ENCODE data around the gene RBMS1. TPM values are rescaled to one million over a fixed set of nuclear protein-coding genes. Genes with fewer than 3 reads are reported as not detected.

RBMS1 gene
- total and polyA plus RNA-seq, 5 experiments from 2014 or later: 80.0 to 125 (median 106) TPM

DNA sequence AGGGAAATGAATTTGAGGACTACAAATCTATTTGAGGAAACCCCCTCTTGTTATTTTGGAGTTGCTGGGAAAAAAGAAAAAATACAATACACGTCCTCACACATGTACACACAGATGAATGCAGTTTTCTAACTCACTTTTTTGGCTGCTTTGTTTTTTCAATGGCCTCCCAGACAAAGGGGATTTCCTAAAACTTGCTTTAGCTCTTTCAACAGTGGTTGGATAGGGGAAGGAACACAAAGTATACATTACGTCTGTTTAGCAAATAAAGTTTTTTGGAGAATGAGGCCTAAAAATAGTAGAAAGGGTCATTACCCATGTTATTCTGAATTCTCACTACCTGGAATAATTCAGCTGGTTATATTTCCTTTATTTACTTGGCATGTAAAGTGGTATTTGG is 168.2 kb downstream of the RBMS1 start:
- DNase-seq: no peak
- peaks cover 64 to 96% (median 90%) of the 10 kb centered on the region in 4 donors for H3K4me1 Mint-ChIP-seq

GRCh38 chr2:160324917-160325316 is 168.7 kb downstream of the RBMS1 start:
- Mint-ChIP-seq H3K4me1 (peaks cover 62 to 96% (median 89%) of the 10 kb centered on the region in 4 donors), H3K9me3 (no peaks in the 10 kb centered on the region), H3K27ac (peak overlapping the region in 3 of 10 donors; percentile 12 to 59 (median 56)), H3K4me3 (no peak overlapping the region), H3K27me3 (no peaks in the 10 kb centered on the region), H3K36me3 (peaks cover 0 to 17% (median 0%) of the 10 kb centered on the region in 3 donors)
- POLR2A ChIA-PET: no interaction called here
- DNase-seq: no peak
- ATAC-seq: no peak

More for the DNA sequence above, 168.2 kb downstream of the RBMS1 start:
- H3K4me3 Mint-ChIP-seq: no peak overlapping the region
- peaks cover 0 to 22% (median 0%) of the 10 kb centered on the region in 3 donors for H3K36me3 Mint-ChIP-seq
- no peaks in the 10 kb centered on the region for H3K9me3 Mint-ChIP-seq
- POLR2A ChIA-PET: no interaction called here
- H3K27me3 Mint-ChIP-seq: no peaks in the 10 kb centered on the region
- peak overlapping the region in 5 of 10 donors; percentile 12 to 70 (median 56) for H3K27ac Mint-ChIP-seq
- ATAC-seq: peak in 1 of 2 donors; percentile 49

DNA sequence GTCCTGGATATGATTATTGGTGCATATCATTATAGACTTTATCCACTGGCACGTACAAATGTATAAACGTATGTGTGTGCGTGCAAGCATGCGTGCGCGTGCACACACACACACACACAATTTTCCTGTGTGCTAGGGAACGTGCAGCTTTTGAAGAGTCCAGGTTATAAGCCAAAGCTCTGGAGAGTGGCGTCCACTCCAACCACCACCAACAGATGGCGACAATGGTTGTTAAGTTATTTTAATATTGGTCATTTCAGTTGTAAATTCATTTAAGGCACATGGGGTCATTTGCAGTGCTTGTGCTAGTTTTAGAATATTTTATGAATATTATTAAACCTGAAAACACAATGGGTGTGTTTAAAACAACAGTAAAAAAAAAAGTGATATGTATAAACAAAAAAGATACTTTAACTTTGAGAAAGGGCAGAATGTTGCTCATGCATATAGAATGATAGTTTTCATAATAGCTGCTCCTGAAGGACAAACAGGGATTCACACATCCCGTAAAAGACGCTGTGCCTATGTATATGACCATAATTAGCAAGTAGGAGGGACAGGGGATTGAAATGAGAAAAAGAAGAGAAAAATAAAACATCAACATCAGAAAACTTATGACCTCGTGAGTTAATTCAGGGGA is 169.3 kb downstream of the RBMS1 start:
- ATAC-seq: peak; percentile 39 to 41
- DNase-seq: peak in 7 of 10 donors; percentile 6 to 33 (median 28)
- peak overlapping the region in 2 of 10 donors; percentile 16 to 20 for H3K4me3 Mint-ChIP-seq
- peaks cover 57 to 91% (median 85%) of the 10 kb centered on the region in 4 donors for H3K4me1 Mint-ChIP-seq
- no peaks in the 10 kb centered on the region for H3K27me3 Mint-ChIP-seq
- POLR2A ChIA-PET: interaction anchor here (0.6 kb wide), 1 partner anchor 328 kb away, joined by 3 read pairs; no protein-coding TSS in a partner anchor
- peak overlapping the region in 2 of 10 donors; percentile 10 to 12 for H3K27ac Mint-ChIP-seq
- H3K36me3 Mint-ChIP-seq: peaks cover 0 to 13% (median 0%) of the 10 kb centered on the region in 3 donors
- H3K9me3 Mint-ChIP-seq: no peaks in the 10 kb centered on the region

GRCh38 chr2:160322320-160322719 is 171.3 kb downstream of the RBMS1 start:
- Mint-ChIP-seq H3K27me3 (no peaks in the 10 kb centered on the region), H3K4me3 (peak overlapping the region in 2 of 10 donors; percentile 0 to 5), H3K9me3 (no peaks in the 10 kb centered on the region), H3K36me3 (peaks cover 0 to 18% (median 0%) of the 10 kb centered on the region in 3 donors), H3K4me1 (peaks cover 46 to 83% (median 79%) of the 10 kb centered on the region in 4 donors), H3K27ac (peak overlapping the region in 4 of 10 donors; percentile 7 to 39 (median 21))
- POLR2A ChIA-PET: interaction anchor here (0.5 to 0.9 kb wide), 2 partner anchors 90 to 610 kb away, joined by 3 to 4 read pairs; partner anchors contain the start of gene MARCHF7
- DNase-seq (no peak), ATAC-seq (peak in 1 of 2 donors; percentile 22)

GRCh38 chr2:160321006-160321405 is 172.6 kb downstream of the RBMS1 start:
- no peak for DNase-seq
- peak overlapping the region in 1 of 10 donors; percentile 19 for H3K4me3 Mint-ChIP-seq
- peak overlapping the region in 6 of 10 donors; percentile 10 to 68 (median 20) for H3K27ac Mint-ChIP-seq
- H3K36me3 Mint-ChIP-seq: peaks cover 0 to 27% (median 0%) of the 10 kb centered on the region in 3 donors
- H3K4me1 Mint-ChIP-seq: peaks cover 46 to 83% (median 81%) of the 10 kb centered on the region in 4 donors
- no peaks in the 10 kb centered on the region for H3K27me3 Mint-ChIP-seq
- ATAC-seq: no peak
- no peaks in the 10 kb centered on the region for H3K9me3 Mint-ChIP-seq
- POLR2A ChIA-PET: no interaction called here

DNA sequence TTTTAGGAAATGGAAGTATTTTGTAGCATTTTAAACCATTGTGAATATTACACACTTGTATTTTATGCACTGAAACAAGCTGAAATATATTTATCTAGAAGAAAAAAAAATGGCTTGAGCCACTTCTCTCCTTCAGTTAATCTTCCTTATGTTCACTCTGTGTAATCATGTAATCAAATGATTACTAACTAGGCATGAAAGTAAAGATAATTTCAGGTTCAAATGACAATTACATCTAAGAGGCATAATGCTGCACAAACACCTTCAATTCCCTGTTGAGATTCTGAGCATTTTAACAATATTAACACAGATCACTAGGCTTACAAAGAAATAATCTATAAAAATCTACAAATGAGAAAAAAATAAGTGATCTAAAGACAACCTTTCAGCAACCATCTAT is 173.9 kb downstream of the RBMS1 start:
- POLR2A ChIA-PET: interaction anchor here (0.5 kb wide), 1 partner anchor 13 kb away, joined by 4 read pairs; no protein-coding TSS in a partner anchor
- Mint-ChIP-seq H3K27me3 (no peaks in the 10 kb centered on the region), H3K4me1 (peaks cover 35 to 75% (median 71%) of the 10 kb centered on the region in 4 donors), H3K9me3 (no peaks in the 10 kb centered on the region), H3K27ac (peak overlapping the region in 2 of 10 donors; percentile 4 to 11), H3K36me3 (peaks cover 0 to 38% (median 0%) of the 10 kb centered on the region in 3 donors), H3K4me3 (no peak overlapping the region)
- DNase-seq (no peak), ATAC-seq (no peak)

- H3K4me1 Mint-ChIP-seq: peaks cover 32 to 74% (median 62%) of the 10 kb centered on the region in 4 donors
- no peak overlapping the region for H3K4me3 Mint-ChIP-seq
- H3K36me3 Mint-ChIP-seq: peaks cover 0 to 49% (median 0%) of the 10 kb centered on the region in 3 donors
- no peaks in the 10 kb centered on the region for H3K9me3 Mint-ChIP-seq
- ATAC-seq (no peak), DNase-seq (no peak)
- H3K27ac Mint-ChIP-seq: no peak overlapping the region
- H3K27me3 Mint-ChIP-seq: no peaks in the 10 kb centered on the region
- POLR2A ChIA-PET: no interaction called here
Measured at GRCh38 chr2:160318218-160318617, 175.4 kb downstream of the RBMS1 start.

GRCh38 chr2:160317181-160318099 is 176.2 kb downstream of the RBMS1 start:
- H3K9me3 Mint-ChIP-seq: no peaks in the 10 kb centered on the region
- no peaks in the 10 kb centered on the region for H3K27me3 Mint-ChIP-seq
- DNase-seq (no peak), ATAC-seq (no peak)
- H3K36me3 Mint-ChIP-seq: peaks cover 0 to 56% (median 0%) of the 10 kb centered on the region in 3 donors
- peaks cover 28 to 67% (median 54%) of the 10 kb centered on the region in 4 donors for H3K4me1 Mint-ChIP-seq
- peak overlapping the region in 5 of 10 donors; percentile 24 to 73 (median 48) for H3K27ac Mint-ChIP-seq
- H3K4me3 Mint-ChIP-seq: no peak overlapping the region
- POLR2A ChIA-PET: no interaction called here

DNA sequence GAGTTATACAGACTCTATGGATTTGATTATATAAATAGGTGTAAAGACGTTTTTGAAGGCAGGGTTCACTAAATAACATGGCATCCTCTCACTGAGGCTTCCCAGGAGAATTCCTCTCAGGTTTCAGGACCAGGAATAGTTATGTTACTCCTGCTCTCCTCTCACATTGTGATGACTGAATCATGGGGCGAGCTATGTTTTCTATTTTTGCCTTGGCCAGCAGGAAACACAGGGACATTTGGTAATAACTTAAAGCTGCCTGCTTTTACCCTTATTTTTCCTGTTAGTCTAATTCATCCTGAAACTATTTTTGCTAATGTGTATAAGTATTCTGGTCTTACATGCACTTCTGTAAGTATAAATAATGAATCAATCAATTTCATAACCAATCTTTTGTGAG is 178.3 kb downstream of the RBMS1 start:
- H3K27ac Mint-ChIP-seq: peak overlapping the region in 4 of 10 donors; percentile 13 to 70 (median 42)
- ATAC-seq (no peak), DNase-seq (no peak)
- peaks cover 13 to 46% (median 36%) of the 10 kb centered on the region in 4 donors for H3K4me1 Mint-ChIP-seq
- no peaks in the 10 kb centered on the region for H3K27me3 Mint-ChIP-seq
- POLR2A ChIA-PET: no interaction called here
- no peak overlapping the region for H3K4me3 Mint-ChIP-seq
- peaks cover 0 to 67% (median 8%) of the 10 kb centered on the region in 3 donors for H3K36me3 Mint-ChIP-seq
- no peaks in the 10 kb centered on the region for H3K9me3 Mint-ChIP-seq

- H3K36me3 Mint-ChIP-seq: peaks cover 0 to 85% (median 17%) of the 10 kb centered on the region in 3 donors
- POLR2A ChIA-PET: no interaction called here
- H3K4me1 Mint-ChIP-seq: peaks cover 2 to 33% (median 20%) of the 10 kb centered on the region in 4 donors
- H3K4me3 Mint-ChIP-seq: no peak overlapping the region
- peak overlapping the region in 1 of 10 donors; percentile 25 for H3K27ac Mint-ChIP-seq
- no peaks in the 10 kb centered on the region for H3K9me3 Mint-ChIP-seq
- no peaks in the 10 kb centered on the region for H3K27me3 Mint-ChIP-seq
- ATAC-seq (no peak), DNase-seq (no peak)
Measured at GRCh38 chr2:160310118-160310828, 183.3 kb downstream of the RBMS1 start.

- Mint-ChIP-seq H3K4me1 (peaks cover 2 to 33% (median 17%) of the 10 kb centered on the region in 4 donors), H3K9me3 (no peaks in the 10 kb centered on the region), H3K36me3 (peaks cover 0 to 79% (median 17%) of the 10 kb centered on the region in 3 donors), H3K27ac (peak overlapping the region in 5 of 10 donors; percentile 10 to 65 (median 55)), H3K27me3 (no peaks in the 10 kb centered on the region), H3K4me3 (no peak overlapping the region)
- no peak for DNase-seq
- POLR2A ChIA-PET: no interaction called here
- no peak for ATAC-seq
Measured at GRCh38 chr2:160309585-160309984, 184.0 kb downstream of the RBMS1 start.

DNA sequence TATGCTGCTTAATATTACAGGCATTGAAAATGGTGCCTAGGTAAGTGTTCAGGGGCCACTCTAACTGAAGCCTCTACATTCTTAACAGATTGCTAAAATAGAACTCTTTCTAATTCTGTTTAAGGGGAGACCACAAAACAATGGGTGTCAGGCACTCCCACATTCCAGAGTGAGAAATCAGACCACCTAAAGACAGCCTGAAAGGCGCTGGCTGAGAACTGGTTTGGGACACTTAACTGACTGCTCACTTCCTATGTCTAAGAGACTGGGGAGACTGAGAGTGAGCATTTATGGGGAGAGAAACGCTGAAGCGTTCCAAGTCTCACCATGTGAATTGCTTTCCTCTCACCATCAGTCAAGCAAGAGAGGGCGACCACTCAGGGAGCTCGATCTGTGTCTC is 184.7 kb downstream of the RBMS1 start:
- no peak overlapping the region for H3K4me3 Mint-ChIP-seq
- no peaks in the 10 kb centered on the region for H3K27me3 Mint-ChIP-seq
- no peak for DNase-seq
- no peaks in the 10 kb centered on the region for H3K9me3 Mint-ChIP-seq
- peak overlapping the region in 3 of 10 donors; percentile 8 to 55 (median 21) for H3K27ac Mint-ChIP-seq
- H3K4me1 Mint-ChIP-seq: peaks cover 3 to 31% (median 13%) of the 10 kb centered on the region in 4 donors
- POLR2A ChIA-PET: no interaction called here
- peaks cover 0 to 75% (median 17%) of the 10 kb centered on the region in 3 donors for H3K36me3 Mint-ChIP-seq
- no peak for ATAC-seq
